HCT116 (cell line): ENCODE measurements around the gene IYD. TPM values are rescaled to one million over a fixed set of nuclear protein-coding genes. Genes with fewer than 3 reads are reported as not detected.

Experiments
- ATAC-seq: fragments of 200-7000 bp; cut with Tn5 transposase; 2 replicates; pipeline ENCODE4 v1.9.1; 2020; ENCODE audit warnings: mild to moderate bottlenecking, moderate library complexity
- BruUV-seq: library from RNA; stranded (reverse); fragments of 400-500 nt; replicated peaks from 2 replicates; lab custom pipeline; 2021; lab: Mats Ljungman, UMichigan
- CTCF ChIA-PET: fragments of 300-600 bp; sonication (Branson Sonifier 250); formaldehyde crosslinking; loops from one replicate; lab custom pipeline; 2021; ENCODE audit warnings: antibody characterized with exemption; lab: Charles Lee
- POLR2A ChIA-PET: fragments of 300-600, 350-600 bp; sonication (Branson Sonifier 250); formaldehyde crosslinking; loops from one replicate; lab custom pipeline; 2021; ENCODE audit warnings: antibody characterized with exemption; lab: Charles Lee
- RAD21 ChIA-PET, 2 experiments: fragments of 300-600 bp; sonication (Branson Sonifier 250); formaldehyde crosslinking; loops; one replicate each; lab custom pipeline; 2023; ENCODE audit warnings: low total read pairs in 2 of 2; ENCODE audit not compliant: uncharacterized antibody in 2 of 2, unreplicated experiment in 2 of 2, low non-redundant PET in 1 of 2; lab: Charles Lee
- DNase-seq: peaks from one replicate; pipeline ENCODE4 v3.0.0-alpha.2; 2010; ENCODE audit warnings: low read depth, low spot score
- H2AFZ ChIP-seq: fragments of 200-600 bp; shearing (Covaris generic), sonication (generic); 2 replicates; pipeline ENCODE4 v1.6.1; 2017; ENCODE audit warnings: low read depth, mixed run types, mixed read lengths, antibody characterized with exemption, low read length; ENCODE audit not compliant: poor library complexity, severe bottlenecking
- H3K27ac ChIP-seq: 2 replicates; pipeline ENCODE4 v1.5.1; 2012; ENCODE audit warnings: low read depth, low read length
- H3K27me3 ChIP-seq: fragments of 200-600 bp; sonication (generic); 2 replicates; pipeline ENCODE4 v1.6.1; 2016; ENCODE audit warnings: mixed run types, low read length, mixed read lengths; ENCODE audit not compliant: insufficient read depth
- H3K36me3 ChIP-seq, 2 experiments: fragments of 200-500 bp in 1 of 2; fragments of 200-600 bp in 1 of 2; sonication (Bioruptor generic) in 1 of 2; sonication (generic) in 1 of 2; 2 replicates each; pipeline versions ENCODE4 v1.5.1 to v1.6.1; 2014 to 2016; ENCODE audit warnings: low read length in 2 of 2, inconsistent platforms in 1 of 2, mixed read lengths in 1 of 2, mixed run types in 1 of 2; ENCODE audit not compliant: insufficient read depth in 2 of 2, control insufficient read depth in 1 of 2
- H3K4me1 ChIP-seq, 2 experiments: fragments of 200-600 bp in 1 of 2; sonication (generic) in 1 of 2; 2 replicates each; pipeline versions ENCODE4 v1.5.1 to v1.6.1; 2012 to 2017; ENCODE audit warnings: low read length in 2 of 2, inconsistent platforms in 1 of 2, mild to moderate bottlenecking in 1 of 2, mixed read lengths in 1 of 2, mixed run types in 1 of 2, moderate library complexity in 1 of 2; ENCODE audit not compliant: insufficient read depth in 2 of 2, control insufficient read depth in 1 of 2
- H3K4me2 ChIP-seq: fragments of 200-600 bp; sonication (generic); 2 replicates; pipeline ENCODE4 v1.6.1; 2017; ENCODE audit warnings: mixed run types, low read length, mixed read lengths
- H3K4me3 ChIP-seq, 2 experiments: fragments of 200-600 bp in 1 of 2; sonication (generic) in 1 of 2; replicated peaks in 1 of 2; 2 replicates each; pipeline ENCODE4 v1.5.1; 2011 to 2016; ENCODE audit warnings: low read length in 2 of 2, control low read depth in 1 of 2, low read depth in 1 of 2, mild to moderate bottlenecking in 1 of 2, mixed read lengths in 1 of 2, mixed run types in 1 of 2
- H3K79me2 ChIP-seq: fragments of 200-600 bp; sonication (generic); 2 replicates; pipeline ENCODE4 v1.6.1; 2017; ENCODE audit warnings: mild to moderate bottlenecking, mixed run types, low read length, moderate library complexity, mixed read lengths; ENCODE audit not compliant: insufficient read depth
- H3K9ac ChIP-seq: fragments of 200-600 bp; sonication (generic); 2 replicates; pipeline ENCODE4 v1.6.1; 2016; ENCODE audit warnings: low read length, mixed read lengths
- H3K9me2 ChIP-seq: fragments of 200-600 bp; sonication (generic), shearing (Covaris generic); 2 replicates; pipeline ENCODE4 v1.6.1; 2017; ENCODE audit warnings: mixed run types, mild to moderate bottlenecking, moderate library complexity; ENCODE audit not compliant: insufficient read depth
- H3K9me3 ChIP-seq, 2 experiments: fragments of 200-500 bp in 1 of 2; fragments of 200-600 bp in 1 of 2; sonication (Bioruptor generic) in 1 of 2; sonication (generic) in 1 of 2; 2 replicates each; pipeline ENCODE4 v1.6.1; 2014 to 2017; ENCODE audit warnings: low read length in 2 of 2, mixed read lengths in 2 of 2, inconsistent platforms in 1 of 2, low read depth in 1 of 2, mild to moderate bottlenecking in 1 of 2, mixed run types in 1 of 2, moderate library complexity in 1 of 2; ENCODE audit not compliant: control insufficient read depth in 1 of 2, insufficient read depth in 1 of 2
- H4K20me1 ChIP-seq: fragments of 200-600 bp; sonication (generic), shearing (Covaris generic); 2 replicates; pipeline ENCODE4 v1.6.1; 2017; ENCODE audit warnings: mixed run types, mild to moderate bottlenecking, moderate library complexity; ENCODE audit not compliant: insufficient read depth
- CBX3 ChIP-seq: IDR thresholded peaks from 2 replicates; pipeline ENCODE4 v1.6.1; 2012; ENCODE audit warnings: low read depth
- CEBPB ChIP-seq: IDR thresholded peaks from 2 replicates; pipeline ENCODE4 v1.6.1; 2012; ENCODE audit warnings: low read depth
- CTCF ChIP-seq, 3 experiments: fragments of 200-600 bp in 1 of 3; sonication (generic) in 1 of 3; IDR thresholded peaks in 2 of 3; conservative IDR thresholded peaks in 1 of 3; 2 replicates each; pipeline ENCODE4 v1.5.1; 2012 to 2017; ENCODE audit warnings: low read depth in 2 of 3, low read length in 2 of 3, antibody characterized with exemption in 1 of 3, borderline replicate concordance in 1 of 3, control low read depth in 1 of 3, mild to moderate bottlenecking in 1 of 3, mixed read lengths in 1 of 3, mixed run types in 1 of 3, moderate library complexity in 1 of 3; ENCODE audit not compliant: insufficient read depth in 1 of 3
- EGR1 ChIP-seq: IDR thresholded peaks from 2 replicates; pipeline ENCODE4 v1.6.1; 2012; ENCODE audit warnings: low read depth
- ELF1 ChIP-seq: IDR thresholded peaks from 2 replicates; pipeline ENCODE4 v1.6.1; 2012; ENCODE audit warnings: low read depth, borderline replicate concordance
- EZH2 ChIP-seq: fragments of 200-600 bp; sonication (generic); IDR thresholded peaks from 2 replicates; pipeline ENCODE4 v1.6.1; 2017; ENCODE audit warnings: antibody characterized with exemption, mixed run types
- EZH2phosphoT487 ChIP-seq: fragments of 200-600 bp; IDR thresholded peaks from 2 replicates; pipeline ENCODE4 v1.6.1; 2018; ENCODE audit warnings: antibody characterized with exemption, borderline replicate concordance
- FOSL1 ChIP-seq: IDR thresholded peaks from 2 replicates; pipeline ENCODE4 v1.6.1; 2012; ENCODE audit warnings: low read depth
- JUND ChIP-seq: IDR thresholded peaks from 2 replicates; pipeline ENCODE4 v1.6.1; 2012
- POLR2A ChIP-seq: IDR thresholded peaks from 2 replicates; pipeline ENCODE4 v1.7.0; 2011; ENCODE audit warnings: borderline replicate concordance; ENCODE audit not compliant: insufficient read depth, insufficient read length; ENCODE audit errors: extremely low read depth
- POLR2AphosphoS5 ChIP-seq: IDR thresholded peaks from 2 replicates; pipeline ENCODE4 v1.6.1; 2011; ENCODE audit warnings: mild to moderate bottlenecking, low read depth, low read length, moderate library complexity
- SIN3A ChIP-seq: IDR thresholded peaks from 2 replicates; pipeline ENCODE4 v1.6.1; 2012; ENCODE audit warnings: low read depth
- SP1 ChIP-seq: IDR thresholded peaks from 2 replicates; pipeline ENCODE4 v1.6.1; 2012; ENCODE audit warnings: low read depth
- SRF ChIP-seq: IDR thresholded peaks from 2 replicates; pipeline ENCODE4 v1.6.1; 2012; ENCODE audit warnings: low read depth
- TCF7L2 ChIP-seq: IDR thresholded peaks from 2 replicates; pipeline ENCODE4 v1.7.0; 2011; ENCODE audit warnings: borderline replicate concordance, inconsistent platforms; ENCODE audit not compliant: insufficient read depth, insufficient read length; ENCODE audit errors: extremely low read depth
- YY1 ChIP-seq: IDR thresholded peaks from 2 replicates; pipeline ENCODE4 v1.6.1; 2011; ENCODE audit warnings: low read length, low read depth, moderate library complexity, mild to moderate bottlenecking; ENCODE audit not compliant: insufficient replicate concordance; ENCODE audit errors: extremely low read depth
- ZFX ChIP-seq: fragments of 450-650 bp; IDR thresholded peaks from 2 replicates; pipeline ENCODE4 v1.6.1; 2017
- ZNF274 ChIP-seq: fragments of 200-500 bp; sonication (Bioruptor generic); IDR thresholded peaks from 2 replicates; pipeline ENCODE4 v1.6.1; 2014; ENCODE audit warnings: mild to moderate bottlenecking, low read depth, low read length, inconsistent platforms
- intact Hi-C: fragments of 100-400 bp; cut with micrococcal nuclease; formaldehyde crosslinking; loops from 2 replicates; pipeline ENCODE4 v1.10.0; 2022
- total RNA-seq: library from RNA; stranded (reverse); gene quantifications from one replicate; pipeline ENCODE4 v1.2.1, GENCODE V29; 2021; ENCODE audit not compliant: unreplicated experiment
- TF ChIP-seq, protein P1 (sequence below): IDR thresholded peaks from 2 replicates; pipeline ENCODE4 v1.6.1; 2012
- TF ChIP-seq, protein P2 (sequence below): IDR thresholded peaks from 2 replicates; pipeline ENCODE4 v1.6.1; 2012

Gene IYD
- total RNA-seq, 1 experiment from 2014 or later = not detected

- CTCF ChIA-PET = interaction anchor here (0.8 kb wide), 1 partner anchor 495 kb away, joined by 3 read pairs; no protein-coding TSS in a partner anchor
These were observed 48.9 kb upstream of the IYD start for GRCh38 chr6:150319924-150320323.

More at GRCh38 chr6:150319924-150320323, 48.9 kb upstream of the IYD start:
- Histone ChIP-seq H3K9me3 (no peaks in the 10 kb centered on the region), H3K9me2 (no peaks in the 10 kb centered on the region), H3K27ac (no peak overlapping the region), H3K27me3 (no peaks in the 10 kb centered on the region), H2AFZ (no peak overlapping the region), H3K4me3 (no peak overlapping the region), H3K4me2 (no peak overlapping the region), H3K4me1 (peaks cover 1 to 2% of the 10 kb centered on the region in 2 experiments; a peak in 2 of 4 replicates), H4K20me1 (no peaks in the 10 kb centered on the region), H3K9ac (no peak overlapping the region), H3K79me2 (no peaks in the 10 kb centered on the region), H3K36me3 (no peaks in the 10 kb centered on the region)
- no TSS peak for BruUV-seq
- no peak for TF ChIP-seq POLR2A
- TF ChIP-seq SP1 = no peak
- TF ChIP-seq, protein P1, sequence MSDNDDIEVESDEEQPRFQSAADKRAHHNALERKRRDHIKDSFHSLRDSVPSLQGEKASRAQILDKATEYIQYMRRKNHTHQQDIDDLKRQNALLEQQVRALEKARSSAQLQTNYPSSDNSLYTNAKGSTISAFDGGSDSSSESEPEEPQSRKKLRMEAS = no peak
- no peak for TF ChIP-seq TCF7L2
- TF ChIP-seq ZNF274 = no peak
- TF ChIP-seq YY1 = no peak
- no peak for TF ChIP-seq CTCF (IDR thresholded peaks at IDR 0.05 in 2 of 3, conservative IDR thresholded peaks at IDR 0.05 in 1 of 3; ENCODE audit: borderline replicate concordance in 1 of 3, insufficient read depth in 1 of 3, low read depth in 2 of 3, low read length in 2 of 3)
- TF ChIP-seq ZFX = no peak
- no peak for TF ChIP-seq EZH2
- no peak for TF ChIP-seq JUND
- TF ChIP-seq SIN3A = no peak
- no peak for TF ChIP-seq EZH2phosphoT487
- no peak for TF ChIP-seq CBX3
- TF ChIP-seq POLR2AphosphoS5 = no peak
- no peak for TF ChIP-seq FOSL1
- TF ChIP-seq CEBPB = no peak
- TF ChIP-seq SRF = no peak
- TF ChIP-seq, protein P2, sequence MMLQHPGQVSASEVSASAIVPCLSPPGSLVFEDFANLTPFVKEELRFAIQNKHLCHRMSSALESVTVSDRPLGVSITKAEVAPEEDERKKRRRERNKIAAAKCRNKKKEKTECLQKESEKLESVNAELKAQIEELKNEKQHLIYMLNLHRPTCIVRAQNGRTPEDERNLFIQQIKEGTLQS = no peak
- no peak for TF ChIP-seq ELF1
- no peak for TF ChIP-seq EGR1
- ATAC-seq (no peak), DNase-seq (no peak)
- POLR2A ChIA-PET = no interaction called here
- intact Hi-C loops = no loop called here
- RAD21 ChIA-PET = no interaction called here
